Frontal cortex (tissue), 4 donors: Measurements from ENCODE around the gene CPA4. TPM values are rescaled to one million over a fixed set of nuclear protein-coding genes. Genes with fewer than 3 reads are reported as not detected.

Experiments
- DNase-seq, 2 donors: peaks; one replicate each; pipeline ENCODE4 v3.0.0; 2012; ENCODE audit warnings: low spot score in 2 of 2
- FAIRE-seq: peaks from 2 replicates; lab custom pipeline; 2012; peaks lifted over from hg19 to GRCh38; lab: Jason Lieb, UNC
- total RNA-seq: library from RNA; depleted of rRNA; stranded (reverse); fragments of >200 nt; gene quantifications from one replicate; pipeline ENCODE4 v1.2.3, GENCODE V29; 2014
- donor health status: control.
- donor health status: control.
- donor health status: control.

The CPA4 gene
- total RNA-seq, 1 donor from 2014 or later: under 0.01 TPM

DNA sequence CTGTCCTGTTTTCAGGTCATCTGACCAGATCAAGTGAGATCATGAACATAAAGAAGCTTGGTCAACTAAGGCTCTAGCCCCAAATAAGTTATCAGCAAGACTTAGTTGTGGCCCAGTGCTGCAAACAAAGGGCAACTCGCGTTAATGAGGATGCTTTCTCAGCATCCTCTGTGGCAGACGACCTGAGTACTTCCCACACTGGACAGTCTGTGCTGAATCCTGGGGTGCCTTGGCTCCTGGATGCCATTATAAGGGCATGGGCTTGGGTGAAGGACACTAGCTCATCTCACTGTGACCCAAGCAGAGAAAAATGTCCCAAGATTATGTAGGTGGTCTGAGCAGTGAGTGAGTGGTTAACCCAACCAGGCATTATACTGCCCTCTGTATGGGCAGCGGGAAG lies 65.5 kb downstream of the CPA4 start:
- no peak for FAIRE-seq
- no peak for DNase-seq

DNA sequence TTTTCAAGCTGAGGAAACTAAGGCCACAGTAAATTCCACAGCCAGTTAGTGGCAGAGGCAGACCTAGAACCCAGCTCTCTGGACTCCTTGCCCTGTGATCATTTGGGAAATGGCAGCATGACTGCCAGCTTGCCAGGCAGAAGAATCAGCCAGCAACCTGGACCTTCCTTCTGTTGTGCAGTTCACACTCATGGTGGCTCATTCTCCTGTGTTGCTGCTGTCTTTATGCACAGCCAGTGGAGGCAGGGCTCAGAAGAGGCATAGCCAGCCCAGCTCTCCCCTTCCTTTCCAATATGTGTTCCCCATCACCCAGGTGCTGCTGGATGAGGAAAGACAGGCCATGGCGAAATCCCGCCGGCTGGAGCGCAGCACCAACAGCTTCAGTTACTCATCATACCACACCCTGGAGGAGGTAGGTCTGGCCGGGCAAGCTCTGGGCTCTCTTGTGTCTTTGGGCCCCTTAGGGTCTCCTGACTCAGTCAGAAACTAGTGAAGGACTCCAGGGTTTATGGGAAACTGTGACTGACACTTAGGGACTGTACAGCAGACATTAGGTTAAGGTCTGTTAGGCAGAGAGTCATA lies 66.4 kb downstream of the CPA4 start:
- DNase-seq (no peak), FAIRE-seq (no peak)

- FAIRE-seq (no peak), DNase-seq (no peak)
Measured at GRCh38 chr7:130360518-130360917, 67.6 kb downstream of the CPA4 start.

- FAIRE-seq: no peak
Measured at GRCh38 chr7:130361681-130362080, 68.7 kb downstream of the CPA4 start.

GRCh38 chr7:130362251-130362816 lies 69.4 kb downstream of the CPA4 start:
- FAIRE-seq: no peak
- no peak for DNase-seq

More at GRCh38 chr7:130361681-130362080, 68.7 kb downstream of the CPA4 start:
- DNase-seq: no peak

DNA sequence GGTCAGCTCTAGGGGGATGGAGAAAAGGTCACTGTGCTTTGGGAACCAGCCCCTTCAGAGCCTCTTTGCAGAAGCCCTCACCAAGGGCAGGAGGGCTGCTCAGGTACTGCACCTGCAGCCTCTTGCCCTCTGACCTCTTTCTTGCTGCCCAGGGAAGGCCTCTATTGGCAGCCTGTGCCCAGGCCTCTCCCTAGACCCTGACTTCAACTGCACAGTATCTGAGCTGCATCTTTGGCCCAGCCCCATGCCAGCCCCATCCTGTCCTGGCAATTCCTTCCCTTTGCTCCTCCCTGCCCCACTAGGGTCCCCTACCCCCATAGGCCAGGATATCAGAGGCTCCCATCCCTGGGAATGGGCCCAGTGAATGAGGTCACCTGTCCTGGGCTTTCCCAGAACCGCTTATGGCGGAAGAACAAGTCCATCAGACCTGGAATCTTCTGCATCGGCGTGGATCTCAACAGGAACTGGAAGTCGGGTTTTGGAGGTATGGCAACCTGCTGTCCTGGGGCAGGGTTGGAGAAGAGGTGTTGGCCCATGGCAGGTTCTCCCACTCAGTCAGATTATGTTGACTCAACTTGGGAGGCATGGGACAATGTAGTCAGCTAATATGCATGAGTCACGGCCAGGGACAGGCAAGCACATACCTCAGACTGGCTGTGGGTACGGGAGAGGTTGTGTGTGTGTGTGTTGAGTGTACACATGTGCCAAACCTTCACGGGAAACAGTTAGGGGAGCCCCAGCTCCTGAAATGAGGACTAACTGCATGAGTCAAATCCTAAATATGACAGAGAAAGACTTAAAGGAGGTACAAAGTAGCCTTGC lies 70.3 kb downstream of the CPA4 start:
- FAIRE-seq (no peak), DNase-seq (no peak)

GRCh38 chr7:130364451-130364850 lies 71.5 kb downstream of the CPA4 start:
- FAIRE-seq (no peak), DNase-seq (no peak)

- FAIRE-seq: no peak
- DNase-seq: no peak
Measured at GRCh38 chr7:130365088-130365487, 72.1 kb downstream of the CPA4 start.

DNA sequence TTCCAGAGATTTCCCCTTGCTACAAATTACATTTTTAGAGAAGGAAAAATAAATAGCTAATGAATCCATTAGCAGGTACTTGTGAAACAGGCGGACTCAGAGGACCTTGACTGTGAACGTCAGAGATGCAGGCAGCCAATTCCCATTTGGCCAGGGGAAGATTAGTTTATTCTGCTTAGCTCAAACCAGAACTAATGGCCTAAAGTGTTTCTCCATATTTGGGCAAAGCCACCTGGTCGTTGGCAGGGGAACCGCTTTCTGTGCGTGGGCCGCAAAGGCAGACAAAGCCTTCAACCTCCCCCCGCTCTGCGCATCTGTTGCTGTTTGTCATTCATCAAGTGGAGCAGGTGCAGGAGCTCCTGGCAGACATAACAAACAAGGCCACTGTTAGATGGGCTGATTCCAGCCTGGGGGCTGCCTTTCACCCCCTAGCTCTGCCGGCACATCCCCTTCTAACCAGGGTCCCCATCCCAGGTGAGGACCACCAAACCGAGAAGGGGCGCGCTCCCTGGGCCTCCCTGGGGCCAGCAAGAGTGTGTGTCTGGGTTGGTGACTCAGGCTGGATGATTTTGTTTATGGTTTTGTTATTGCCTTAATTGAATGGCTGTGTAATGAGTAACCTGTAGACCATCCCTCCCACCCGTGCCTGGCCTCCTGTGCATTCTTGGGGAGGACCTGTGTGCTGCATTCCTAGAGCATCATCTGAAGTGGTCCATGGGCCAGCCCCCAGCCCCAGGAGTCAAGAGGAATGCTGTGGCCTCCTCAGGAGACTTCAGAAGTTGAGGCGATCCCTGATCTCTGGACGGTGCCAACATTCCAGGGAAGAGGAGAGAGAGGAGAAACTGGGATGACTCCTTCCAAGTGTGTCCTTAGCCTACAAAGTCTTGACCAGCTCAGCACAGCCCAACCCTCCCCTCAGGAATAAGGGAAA lies 72.8 kb downstream of the CPA4 start:
- FAIRE-seq: no peak
- DNase-seq: no peak

- no peak for FAIRE-seq
Measured at GRCh38 chr7:130366564-130366963, 73.6 kb downstream of the CPA4 start.

GRCh38 chr7:130367088-130367755 lies 74.3 kb downstream of the CPA4 start:
- no peak for FAIRE-seq
- no peak for DNase-seq

More at GRCh38 chr7:130366564-130366963, 73.6 kb downstream of the CPA4 start:
- DNase-seq: no peak

GRCh38 chr7:130367836-130368746 lies 75.1 kb downstream of the CPA4 start:
- FAIRE-seq (no peak), DNase-seq (no peak)

- no peak for DNase-seq
- FAIRE-seq: no peak
Measured at GRCh38 chr7:130369110-130369711, 76.2 kb downstream of the CPA4 start.

- FAIRE-seq: no peak
- no peak for DNase-seq
Measured at GRCh38 chr7:130369831-130370550, 77.0 kb downstream of the CPA4 start.

GRCh38 chr7:130371046-130371445 lies 78.1 kb downstream of the CPA4 start:
- FAIRE-seq (no peak), DNase-seq (no peak)

- FAIRE-seq: no peak
Measured at GRCh38 chr7:130372402-130373165, 79.6 kb downstream of the CPA4 start.

More at GRCh38 chr7:130372402-130373165, 79.6 kb downstream of the CPA4 start:
- no peak for DNase-seq
